Neuron (in vitro differentiated cells): ENCODE measurements around the gene FRZB.

Experiments
- H2AFZ ChIP-seq: one replicate; pipeline ENCODE4 v1.6.1; 2013; ENCODE audit warnings: low read depth, mild to moderate bottlenecking, inconsistent platforms, low read length, moderate library complexity
- H3K27me3 ChIP-seq: one replicate; pipeline ENCODE4 v1.6.1; 2013; ENCODE audit warnings: low read length; ENCODE audit not compliant: insufficient read depth
- H3K36me3 ChIP-seq: one replicate; pipeline ENCODE4 v1.6.1; 2013; ENCODE audit warnings: low read length; ENCODE audit not compliant: insufficient read depth
- H3K4me1 ChIP-seq: one replicate; pipeline ENCODE4 v1.6.1; 2013; ENCODE audit warnings: low read length; ENCODE audit not compliant: insufficient read depth
- H3K4me3 ChIP-seq: 2 replicates; pipeline ENCODE4 v1.5.1; 2013; ENCODE audit warnings: mild to moderate bottlenecking, low read length, moderate library complexity
- H3K9me3 ChIP-seq: one replicate; pipeline ENCODE4 v1.6.1; 2013; ENCODE audit warnings: low read length

The FRZB gene

DNA sequence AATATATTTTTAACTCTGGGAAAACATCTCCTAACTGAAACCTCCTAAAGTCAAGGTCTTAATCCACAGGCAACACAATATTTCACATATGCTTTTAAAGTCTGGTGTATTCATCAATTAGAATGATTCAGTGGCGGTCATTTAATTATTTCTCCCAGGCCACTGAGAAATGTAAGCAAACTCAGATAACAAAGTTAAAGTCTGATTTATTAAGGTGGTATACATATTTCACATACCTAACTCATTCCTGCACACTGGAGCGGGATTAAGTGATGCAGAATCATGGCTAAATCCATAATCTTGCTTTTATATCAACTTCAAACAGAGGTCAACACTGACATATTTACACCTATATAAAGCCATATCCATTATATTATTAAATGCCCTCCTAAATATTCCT, 43.7 kb downstream of the FRZB start:
- H3K9me3 ChIP-seq = no peaks in the 10 kb centered on the region
- H3K4me3 ChIP-seq = no peak overlapping the region
- peaks cover 34% of the 10 kb centered on the region for H3K4me1 ChIP-seq
- no peaks in the 10 kb centered on the region for H3K36me3 ChIP-seq
- H3K27me3 ChIP-seq = no peaks in the 10 kb centered on the region
- no peak overlapping the region for H2AFZ ChIP-seq

DNA sequence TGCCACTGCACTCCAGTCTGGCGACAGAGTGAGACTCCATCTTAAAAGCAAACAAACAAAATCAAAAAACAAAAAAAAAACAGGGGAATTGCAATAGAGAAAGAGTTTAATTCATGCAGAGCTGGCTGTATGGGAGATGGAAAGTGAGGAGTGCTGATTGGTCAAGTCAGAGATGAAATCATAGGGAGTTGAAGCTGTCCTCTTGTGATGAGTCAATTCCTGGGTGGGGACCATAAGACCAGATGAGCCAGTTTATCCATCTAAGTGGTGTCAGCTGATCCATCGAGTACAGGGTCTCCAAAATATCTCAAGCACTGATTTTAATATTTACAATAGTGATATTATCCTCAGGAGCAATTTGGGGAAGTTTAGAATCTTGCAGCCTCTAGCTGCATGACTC, 45.3 kb downstream of the FRZB start:
- Histone ChIP-seq H3K36me3 (no peaks in the 10 kb centered on the region), H3K4me3 (no peak overlapping the region), H2AFZ (no peak overlapping the region), H3K27me3 (no peaks in the 10 kb centered on the region), H3K4me1 (peaks cover 39% of the 10 kb centered on the region), H3K9me3 (no peaks in the 10 kb centered on the region)

DNA sequence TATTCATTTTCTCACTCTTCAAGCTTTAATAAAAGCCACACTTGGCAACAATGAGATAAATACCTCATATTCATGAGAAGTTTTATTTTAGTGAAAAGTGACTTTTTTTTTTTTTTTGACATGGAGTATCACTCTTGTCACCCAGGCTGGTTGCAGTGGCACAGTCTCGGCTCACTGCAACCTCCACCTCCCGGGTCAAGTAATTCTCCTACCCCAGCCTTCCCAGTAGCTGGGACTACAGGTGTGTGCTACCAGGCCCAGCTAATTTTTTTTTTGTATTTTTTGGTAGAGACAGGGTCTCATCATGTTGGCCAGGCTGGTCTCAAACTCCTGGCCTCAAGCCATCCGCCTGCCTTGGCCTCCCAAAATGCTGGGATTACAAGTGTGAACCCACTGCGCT, 47.0 kb downstream of the FRZB start:
- Histone ChIP-seq H3K27me3 (no peaks in the 10 kb centered on the region), H3K4me3 (peak overlapping the region; percentile 25), H3K4me1 (peaks cover 31% of the 10 kb centered on the region), H3K9me3 (no peaks in the 10 kb centered on the region), H2AFZ (peak overlapping the region; percentile 50), H3K36me3 (no peaks in the 10 kb centered on the region)

DNA sequence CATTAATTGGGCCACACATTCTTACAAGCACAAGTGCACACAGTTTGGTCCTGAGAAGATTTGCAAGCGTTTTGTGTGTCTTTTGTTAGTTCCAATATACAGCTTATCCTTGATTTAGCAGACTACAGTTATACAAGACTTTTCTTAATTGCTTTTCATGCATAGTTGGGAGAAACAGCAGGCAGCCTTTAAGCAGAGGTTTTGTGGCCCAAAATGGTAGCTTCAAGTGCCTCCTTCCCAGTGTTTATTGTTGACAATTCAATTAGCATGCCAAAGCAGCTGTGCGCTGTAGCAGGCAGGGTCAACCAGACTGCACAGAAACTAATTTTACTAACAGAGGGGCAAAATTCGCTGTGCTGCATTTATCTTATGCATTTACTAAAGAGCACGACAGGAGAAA, 47.5 kb downstream of the FRZB start:
- no peaks in the 10 kb centered on the region for H3K27me3 ChIP-seq
- H3K9me3 ChIP-seq = no peaks in the 10 kb centered on the region
- H3K4me3 ChIP-seq = peak overlapping the region; percentile 25
- H3K36me3 ChIP-seq = no peaks in the 10 kb centered on the region
- H3K4me1 ChIP-seq = peaks cover 31% of the 10 kb centered on the region
- peak overlapping the region; percentile 50 for H2AFZ ChIP-seq

- H2AFZ ChIP-seq = peak overlapping the region; percentile 50
- H3K27me3 ChIP-seq = no peaks in the 10 kb centered on the region
- H3K36me3 ChIP-seq = no peaks in the 10 kb centered on the region
- peaks cover 31% of the 10 kb centered on the region for H3K4me1 ChIP-seq
- no peaks in the 10 kb centered on the region for H3K9me3 ChIP-seq
- peak overlapping the region; percentile 25 for H3K4me3 ChIP-seq
These were observed 47.9 kb downstream of the FRZB start for GRCh38 chr2:182818501-182818900.

GRCh38 chr2:182817558-182817957, 48.9 kb downstream of the FRZB start:
- H3K27me3 ChIP-seq = no peaks in the 10 kb centered on the region

DNA sequence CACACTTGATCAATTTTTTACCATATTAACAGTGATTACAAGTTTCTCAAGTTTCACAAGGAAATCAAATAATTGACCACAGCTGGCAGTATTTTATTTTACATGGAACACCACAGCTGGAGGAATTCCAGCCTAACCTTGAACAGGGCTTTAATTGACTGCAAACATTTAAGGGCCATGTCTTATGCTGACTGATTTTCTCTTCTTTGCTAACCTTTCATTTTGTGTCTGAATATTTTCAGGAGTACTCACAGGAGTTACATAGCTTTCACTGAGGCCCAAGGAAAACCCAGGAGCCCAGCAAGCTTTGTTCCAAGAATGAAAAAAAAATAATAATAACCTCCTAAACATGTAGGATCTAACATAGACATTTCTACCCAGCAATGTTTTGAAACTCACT, 49.6 kb downstream of the FRZB start:
- Histone ChIP-seq H2AFZ (peak overlapping the region; percentile 62), H3K4me3 (no peak overlapping the region), H3K27me3 (no peaks in the 10 kb centered on the region)

More at GRCh38 chr2:182817558-182817957, 48.9 kb downstream of the FRZB start:
- no peaks in the 10 kb centered on the region for H3K9me3 ChIP-seq
- no peak overlapping the region for H3K4me3 ChIP-seq
- no peaks in the 10 kb centered on the region for H3K36me3 ChIP-seq
- H3K4me1 ChIP-seq = peaks cover 31% of the 10 kb centered on the region
- H2AFZ ChIP-seq = peak overlapping the region; percentile 62

DNA sequence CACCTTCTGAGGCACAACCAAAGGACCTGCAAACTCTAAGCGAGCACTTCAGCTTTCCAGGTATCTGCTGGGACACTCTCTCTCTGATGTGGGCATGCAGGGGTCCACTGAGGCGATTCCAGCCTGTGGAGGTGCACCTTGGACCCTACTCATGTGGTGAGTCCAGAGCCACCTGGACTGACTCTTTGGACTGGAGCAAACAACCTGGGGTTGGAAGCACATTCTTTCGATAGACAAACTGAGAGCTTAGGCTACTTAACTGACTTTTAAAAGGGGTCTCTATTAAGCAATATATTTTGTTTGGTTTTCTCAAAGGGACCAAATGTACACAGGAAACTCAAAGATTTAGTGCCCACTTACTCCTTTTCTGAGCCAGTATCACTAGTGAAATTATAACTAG, 51.6 kb downstream of the FRZB start:
- no peaks in the 10 kb centered on the region for H3K9me3 ChIP-seq
- H3K36me3 ChIP-seq = no peaks in the 10 kb centered on the region
- H3K4me3 ChIP-seq = no peak overlapping the region
- peaks cover 31% of the 10 kb centered on the region for H3K4me1 ChIP-seq
- no peaks in the 10 kb centered on the region for H3K27me3 ChIP-seq
- no peak overlapping the region for H2AFZ ChIP-seq

More for the DNA sequence above, 49.6 kb downstream of the FRZB start:
- H3K9me3 ChIP-seq = no peaks in the 10 kb centered on the region
- H3K4me1 ChIP-seq = peaks cover 31% of the 10 kb centered on the region
- H3K36me3 ChIP-seq = no peaks in the 10 kb centered on the region

GRCh38 chr2:182814380-182814779, 52.1 kb downstream of the FRZB start:
- no peaks in the 10 kb centered on the region for H3K36me3 ChIP-seq

GRCh38 chr2:182810087-182810486, 56.4 kb downstream of the FRZB start:
- H3K36me3 ChIP-seq = no peaks in the 10 kb centered on the region
- no peaks in the 10 kb centered on the region for H3K9me3 ChIP-seq
- no peaks in the 10 kb centered on the region for H3K27me3 ChIP-seq
- no peak overlapping the region for H3K4me3 ChIP-seq
- H2AFZ ChIP-seq = no peak overlapping the region
- H3K4me1 ChIP-seq = no peaks in the 10 kb centered on the region

More at GRCh38 chr2:182814380-182814779, 52.1 kb downstream of the FRZB start:
- H2AFZ ChIP-seq = no peak overlapping the region
- H3K9me3 ChIP-seq = no peaks in the 10 kb centered on the region
- H3K27me3 ChIP-seq = no peaks in the 10 kb centered on the region
- H3K4me3 ChIP-seq = no peak overlapping the region
- H3K4me1 ChIP-seq = peaks cover 29% of the 10 kb centered on the region

GRCh38 chr2:182807319-182807718, 59.1 kb downstream of the FRZB start:
- Histone ChIP-seq H3K9me3 (no peaks in the 10 kb centered on the region), H3K4me1 (no peaks in the 10 kb centered on the region), H3K27me3 (no peaks in the 10 kb centered on the region), H2AFZ (no peak overlapping the region), H3K36me3 (no peaks in the 10 kb centered on the region), H3K4me3 (no peak overlapping the region)

DNA sequence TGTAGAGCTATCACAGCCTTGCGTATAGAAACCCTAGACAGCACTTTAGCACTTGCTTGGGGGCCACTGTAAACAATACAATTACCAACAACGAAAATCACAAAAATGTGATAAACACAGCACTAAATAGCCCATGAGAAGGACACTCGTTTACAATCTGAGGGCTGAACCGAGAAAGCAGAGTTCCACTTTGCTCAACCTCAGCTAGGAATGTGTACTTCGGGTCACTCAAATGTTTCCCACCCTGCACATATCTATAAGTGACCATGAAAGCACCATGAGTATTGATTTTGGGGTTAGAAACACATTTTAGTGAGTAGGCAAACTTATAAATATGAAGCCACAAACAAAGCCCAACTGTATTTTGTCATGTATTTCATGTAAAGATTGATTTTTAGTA, 62.3 kb downstream of the FRZB start:
- no peaks in the 10 kb centered on the region for H3K4me1 ChIP-seq
- no peak overlapping the region for H3K4me3 ChIP-seq
- H3K9me3 ChIP-seq = no peaks in the 10 kb centered on the region
- H2AFZ ChIP-seq = no peak overlapping the region
- H3K36me3 ChIP-seq = no peaks in the 10 kb centered on the region
- H3K27me3 ChIP-seq = no peaks in the 10 kb centered on the region

DNA sequence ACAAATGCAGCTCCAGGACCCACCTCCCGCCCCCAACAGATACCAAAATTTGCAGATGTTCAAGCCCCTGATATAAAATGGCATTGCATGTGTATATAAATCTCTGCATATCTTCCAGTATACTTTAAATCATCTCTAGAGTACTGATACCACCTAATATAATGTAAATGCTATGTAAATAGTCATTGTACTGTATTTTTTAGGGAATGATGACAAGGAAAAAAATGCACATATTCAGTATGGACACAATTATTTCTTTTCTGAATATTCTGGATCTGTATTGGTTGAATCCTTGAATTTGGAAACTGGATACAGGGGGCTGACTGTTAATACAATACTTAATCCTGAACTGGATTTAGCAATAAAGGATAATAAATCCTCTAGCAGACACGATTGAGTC, 67.7 kb downstream of the FRZB start:
- no peaks in the 10 kb centered on the region for H3K36me3 ChIP-seq
- H3K4me3 ChIP-seq = no peak overlapping the region
- H3K4me1 ChIP-seq = no peaks in the 10 kb centered on the region
- H3K9me3 ChIP-seq = no peaks in the 10 kb centered on the region
- no peak overlapping the region for H2AFZ ChIP-seq
- H3K27me3 ChIP-seq = no peaks in the 10 kb centered on the region

DNA sequence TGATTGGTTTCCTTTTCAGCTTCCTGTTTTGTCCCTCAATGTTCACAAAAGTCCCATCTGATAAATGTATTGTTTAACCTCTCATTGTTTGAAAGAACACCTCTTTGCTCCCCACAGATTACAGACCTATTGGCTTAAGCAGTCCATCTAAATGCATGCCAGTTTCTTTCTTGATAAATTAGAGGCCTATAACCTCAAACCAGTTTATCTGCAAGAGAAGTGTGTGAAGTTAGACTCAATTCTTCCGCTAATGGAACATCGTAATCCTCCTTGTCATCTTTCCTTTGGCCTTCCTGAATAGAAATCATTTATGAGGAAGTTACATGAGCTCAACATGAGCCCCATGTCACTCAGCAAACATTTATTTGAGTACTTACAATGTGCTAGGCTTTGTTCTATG, 74.0 kb downstream of the FRZB start:
- no peaks in the 10 kb centered on the region for H3K27me3 ChIP-seq
- no peaks in the 10 kb centered on the region for H3K9me3 ChIP-seq
- no peaks in the 10 kb centered on the region for H3K36me3 ChIP-seq
- H3K4me1 ChIP-seq = no peaks in the 10 kb centered on the region
- H3K4me3 ChIP-seq = no peak overlapping the region
- H2AFZ ChIP-seq = no peak overlapping the region
